ENCODE results near the gene TMEM18.

GRCh38 chr2:657766-658165, 19.4 kb downstream of the TMEM18 start:
- TF ChIP-seq, protein P1, sequence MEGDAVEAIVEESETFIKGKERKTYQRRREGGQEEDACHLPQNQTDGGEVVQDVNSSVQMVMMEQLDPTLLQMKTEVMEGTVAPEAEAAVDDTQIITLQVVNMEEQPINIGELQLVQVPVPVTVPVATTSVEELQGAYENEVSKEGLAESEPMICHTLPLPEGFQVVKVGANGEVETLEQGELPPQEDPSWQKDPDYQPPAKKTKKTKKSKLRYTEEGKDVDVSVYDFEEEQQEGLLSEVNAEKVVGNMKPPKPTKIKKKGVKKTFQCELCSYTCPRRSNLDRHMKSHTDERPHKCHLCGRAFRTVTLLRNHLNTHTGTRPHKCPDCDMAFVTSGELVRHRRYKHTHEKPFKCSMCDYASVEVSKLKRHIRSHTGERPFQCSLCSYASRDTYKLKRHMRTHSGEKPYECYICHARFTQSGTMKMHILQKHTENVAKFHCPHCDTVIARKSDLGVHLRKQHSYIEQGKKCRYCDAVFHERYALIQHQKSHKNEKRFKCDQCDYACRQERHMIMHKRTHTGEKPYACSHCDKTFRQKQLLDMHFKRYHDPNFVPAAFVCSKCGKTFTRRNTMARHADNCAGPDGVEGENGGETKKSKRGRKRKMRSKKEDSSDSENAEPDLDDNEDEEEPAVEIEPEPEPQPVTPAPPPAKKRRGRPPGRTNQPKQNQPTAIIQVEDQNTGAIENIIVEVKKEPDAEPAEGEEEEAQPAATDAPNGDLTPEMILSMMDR (IDR thresholded peaks at IDR 0.05): no peak
- no peak for TF ChIP-seq POLR2A (IDR thresholded peaks at IDR 0.05)
